ENCODE data around the gene CCM2L. TPM values are rescaled to one million over a fixed set of nuclear protein-coding genes. Genes with fewer than 3 reads are reported as not detected.

CCM2L gene
- total and polyA plus RNA-seq, 2 of the 8 experiments (the other 6 are each of a cell fraction or from before 2014, with no cell fraction given) = 5.5 to 15.8 TPM

GRCh38 chr20:32035426-32035779 lies 25.2 kb downstream of the CCM2L start:
- Histone ChIP-seq H3K36me3 (ENCODE audit: control insufficient read depth in 2 of 4, insufficient read depth in 4 of 4, low read length in 3 of 4) (no peaks in the 10 kb centered on the region), H3K23ac (ENCODE audit: insufficient read length) (no peak overlapping the region), H4K91ac (replicated peaks; ENCODE audit: insufficient read length, low read length) (peak overlapping the region; percentile 22), H3K27me3 (replicated peaks in 1 of 4; ENCODE audit: control insufficient read depth in 3 of 4, extremely low read depth in 1 of 4, insufficient read depth in 3 of 4, low read length in 3 of 4) (peaks cover 0 to 6% (median 0%) of the 10 kb centered on the region in 4 experiments; a peak in 2 of 7 replicates), H2BK15ac (ENCODE audit: low read length) (no peak overlapping the region), H2BK120ac (replicated peaks; ENCODE audit: low read depth, low read length) (no peak overlapping the region), H2AK5ac (ENCODE audit: low read depth, low read length) (no peak overlapping the region), H3K14ac (ENCODE audit: insufficient read length) (no peak overlapping the region), H3K4ac (replicated peaks; ENCODE audit: insufficient read length, low read depth, low read length) (peak overlapping the region; percentile 54), H2BK12ac (ENCODE audit: low read depth, low read length) (no peak overlapping the region), H4K20me1 (replicated peaks in 1 of 2; ENCODE audit: control insufficient read depth in 1 of 2, insufficient read depth in 2 of 2, low read length in 2 of 2) (no peaks in the 10 kb centered on the region), H3K9ac (replicated peaks in 1 of 4; ENCODE audit: extremely low read depth in 1 of 4, low read depth in 3 of 4, low read length in 3 of 4) (no peak overlapping the region), H2BK5ac (ENCODE audit: low read depth, low read length) (no peak overlapping the region), H3K56ac (replicated peaks; ENCODE audit: insufficient read length, low read depth, low read length) (no peak overlapping the region), H3K4me1 (replicated peaks in 1 of 4; ENCODE audit: control insufficient read depth in 3 of 4, insufficient read depth in 4 of 4, low read length in 3 of 4) (peaks cover 0 to 3% (median 3%) of the 10 kb centered on the region in 4 experiments; a peak in 4 of 7 replicates), H4K8ac (ENCODE audit: extremely low read depth, insufficient read depth, low read length) (no peak overlapping the region), H3K79me1 (ENCODE audit: low read depth, low read length) (no peaks in the 10 kb centered on the region), H3K9me3 (ENCODE audit: insufficient read depth in 2 of 2, low read depth in 1 of 2, low read length in 1 of 2) (no peaks in the 10 kb centered on the region), H2AFZ (ENCODE audit: low read length) (no peak overlapping the region), H3K79me2 (ENCODE audit: control insufficient read depth in 1 of 2, insufficient read depth in 2 of 2, low read length in 2 of 2) (no peaks in the 10 kb centered on the region), H3K18ac (ENCODE audit: extremely low read depth, low read length) (no peak overlapping the region), H3K4me3 (ENCODE audit: extremely low read depth in 1 of 4, insufficient read depth in 2 of 4, low read depth in 3 of 4, low read length in 4 of 4) (no peak overlapping the region), H3K27ac (ENCODE audit: low read depth, low read length) (no peak overlapping the region), H2BK20ac (ENCODE audit: low read length) (no peak overlapping the region), H3K23me2 (ENCODE audit: low read depth, low read length) (peaks cover 4% of the 10 kb centered on the region; the same call in 1 of the 2 replicates), H4K5ac (ENCODE audit: insufficient read length, low read depth, low read length) (no peak overlapping the region), H3K4me2 (ENCODE audit: insufficient read depth in 1 of 2, low read depth in 2 of 2, low read length in 2 of 2) (no peak overlapping the region)
- WGBS, 2 experiments (ENCODE audit: extremely low coverage in 1 of 2, insufficient coverage in 1 of 2, insufficient read length in 1 of 2, insufficient replicate concordance in 2 of 2, low coverage in 1 of 2, low lambda C conversion rate in 2 of 2, missing lambda C conversion rate in 1 of 2) = 94% methylated on average over 8 of the region's 8 CpGs; no CpG with 5 or more reads in 1 of the 2 experiments
- POLR2A ChIA-PET (ENCODE audit: partially characterized antibody) = interaction anchor here (0.6 to 1.4 kb wide), 5 partner anchors 16 to 232 kb away, joined by 3 to 4 read pairs (median 3); no protein-coding TSS in a partner anchor
- DNase-seq (ENCODE audit: low read depth in 1 of 2, low spot score in 2 of 2) = no peak
- no peak for FAIRE-seq
- TF ChIP-seq CHD2 (IDR thresholded peaks at IDR 0.05; ENCODE audit: low read length) (no peak), E2F6 (IDR thresholded peaks at IDR 0.05) (no peak)
- CTCF ChIA-PET (ENCODE audit: partially characterized antibody) = interaction anchor here (0.6 to 10.4 kb wide), 22 partner anchors 9 to 212 kb away, joined by 3 to 176 read pairs (median 4); partner anchors contain the start of genes FOXS1, HCK and PDRG1
